Heart left ventricle (tissue), 16 donors: ENCODE measurements around the gene HDAC7. TPM values are rescaled to one million over a fixed set of nuclear protein-coding genes. Genes with fewer than 3 reads are reported as not detected.

ENCODE experiments used
- ATAC-seq, 4 donors: fragments of 200-7000 bp; cut with Tn5 transposase; one replicate each; pipeline ENCODE4 v1.9.1; 2020 to 2022; ENCODE audit warnings: moderate library complexity in 4 of 4, mild to moderate bottlenecking in 3 of 4, moderate number of reproducible peaks in 1 of 4
- DNase-seq, 5 donors: peaks; one replicate each; pipeline ENCODE4 v3.0.0-alpha.2; 2020
- H3K27ac ChIP-seq, 12 donors: fragments of 200-600 bp; sonication (generic) in 4 of 12; one replicate each; pipeline versions ENCODE4 v1.5.0 to v1.8.0; 2016 to 2022; ENCODE audit warnings: mild to moderate bottlenecking in 2 of 12
- H3K27me3 ChIP-seq, 9 donors: fragments of 200-600 bp; sonication (generic) in 2 of 9; one replicate each; pipeline versions ENCODE4 v1.5.1 to v1.8.0; 2016 to 2022; ENCODE audit warnings: mild to moderate bottlenecking in 3 of 9
- H3K36me3 ChIP-seq, 9 donors: fragments of 200-600 bp; sonication (generic) in 2 of 9; one replicate each; pipeline versions ENCODE4 v1.5.0 to v1.8.0; 2018 to 2022; ENCODE audit warnings: mild to moderate bottlenecking in 2 of 9
- H3K4me1 ChIP-seq, 12 donors: fragments of 200-600 bp; sonication (generic) in 4 of 12; one replicate each; pipeline versions ENCODE4 v1.5.0 to v1.8.0; 2016 to 2022; ENCODE audit warnings: mild to moderate bottlenecking in 3 of 12
- H3K4me3 ChIP-seq, 12 donors: fragments of 200-600 bp; sonication (generic) in 4 of 12; one replicate each; pipeline versions ENCODE4 v1.5.0 to v1.8.0; 2017 to 2022; ENCODE audit warnings: mild to moderate bottlenecking in 9 of 12, moderate library complexity in 4 of 12
- H3K9me3 ChIP-seq, 12 donors: fragments of 200-600 bp; sonication (generic) in 4 of 12; one replicate each; pipeline versions ENCODE4 v1.5.0 to v1.8.0; 2016 to 2022; ENCODE audit warnings: mild to moderate bottlenecking in 1 of 12
- POLR2A ChIP-seq, 2 donors: fragments of 450-650 bp; IDR thresholded peaks; one replicate each; pipeline ENCODE4 v1.6.1; 2017; ENCODE audit warnings: antibody characterized with exemption in 2 of 2, mild to moderate bottlenecking in 2 of 2, moderate library complexity in 2 of 2
- WGBS, 4 donors: extraction: QIAGEN DNeasy Blood & Tissue Kit in 2 of 4; methylation state at CpG; one replicate each; pipeline versions ENCODE4 v1.1.5 to v1.1.7; 2013 to 2018; 5-methylcytosine and 5-hydroxymethylcytosine counted together
- intact Hi-C, 10 donors: fragments of 100-400 bp; cut with DNase I; formaldehyde crosslinking; loops; one replicate each; pipeline versions ENCODE4 v1.11.1 to v1.14.2; 2022
- polyA plus RNA-seq, 2 donors: library from polyadenylated mRNA; stranded (reverse); fragments of 200-250 nt; gene quantifications; one replicate each; pipeline ENCODE4 v1.2.3, GENCODE V29; 2013
- total RNA-seq, 9 donors: library from RNA; depleted of rRNA in 2 of 9; stranded (reverse); fragments of >200 nt in 2 of 9; fragmentation: NEBNext Ultra II Directional in 3 of 9; extraction: Animal tissue kit (Norgen Biotek cat#: 25700) in 3 of 9; gene quantifications; one replicate each; pipeline versions ENCODE4 v1.1.0 to v1.2.4, GENCODE V29; 2016 to 2023
- TF ChIP-seq, protein P1 (sequence below), 12 donors: fragments of 200-600 bp; sonication (generic) in 4 of 12; IDR thresholded peaks; one replicate each; pipeline versions ENCODE4 v1.5.0 to v1.8.0; 2018 to 2022; ENCODE audit warnings: antibody characterized with exemption in 12 of 12, mild to moderate bottlenecking in 5 of 12
- donor health status: ischemic (EF 13 %, LVEDD 7.1; RV severe dilation, severe dysfunction).
- donor health status: healthy with polysubstance abuse.
- donor health status: DM: no; HTN: yes; CAD: no.
- donor health status: DM: no; HTN: no; CAD: no.
- donor health status: ischemic (EF 25% LVEDD 6.9; RV normal size, moderate dysfunction).
- donor health status: ischemic (EF 25% LVEDD 5.7; RV mildly dilated, moderate dysfunction).
- donor health status: healthy.
- donor health status: DM: yes; HTN: yes; CAD: no.
- donor health status: ischemic (EF 35%, LVEDD 5.7; RV mildly dilated, moderate dysfunction).
- donor health status: nonischemic (EF 11% LVEDD 7.7; RV severe dilation, severe dysfunction).
- donor health status: DM: yes; HTN: yes; CAD: no.
- donor health status: PGD.
- donor health status: ischemic (EF 29% LVEDD 5.4; RV normal size, mild dysfunction).
- donor health status: nonischemic (EF 23%, LVEDD 6.1; RV moderate dilation, normal function).

Gene HDAC7
- total and polyA plus RNA-seq, 11 donors = 27.4 to 63.0 (median 39.3) TPM

DNA sequence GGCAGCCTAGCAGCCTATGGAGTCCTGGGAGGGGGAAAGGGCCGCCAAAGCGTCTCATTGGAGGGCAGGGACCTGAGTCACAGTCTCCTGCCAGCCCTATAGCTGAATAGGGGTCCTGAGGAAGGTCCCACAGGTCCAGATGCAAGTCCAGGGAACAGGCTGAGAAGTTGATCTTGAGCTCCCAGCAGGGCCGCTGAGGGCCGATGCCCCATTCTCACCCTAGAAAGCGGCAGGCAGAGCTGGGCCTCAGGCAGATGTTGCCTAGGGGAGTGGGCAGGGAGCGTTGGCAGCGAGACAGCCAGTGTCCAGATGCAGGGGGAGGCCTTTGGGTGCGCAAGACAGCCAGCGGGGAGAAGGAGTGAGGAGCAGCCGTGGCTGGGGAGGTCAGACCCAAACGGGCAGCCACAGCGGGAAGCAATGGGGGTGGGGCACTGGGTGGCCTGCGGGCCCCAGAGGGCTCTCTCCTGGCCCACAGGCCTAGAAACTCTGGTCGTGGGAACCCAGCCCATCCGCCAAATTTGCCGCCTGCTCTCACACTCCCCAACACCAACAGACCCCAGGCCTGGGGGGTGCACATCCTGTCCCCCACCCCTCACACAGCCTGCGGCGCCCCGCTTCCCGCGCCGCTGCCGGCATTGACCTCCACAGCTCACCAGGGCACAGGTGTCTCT, 1.1 kb downstream of the HDAC7 start:
- intact Hi-C loops = loop anchor here in 1 of 10 donors (5.0 kb wide), 1 partner anchor 41 kb away; no protein-coding TSS in a partner anchor
- ATAC-seq = peak in 2 of 4 donors; percentile 2 to 12
- WGBS, 4 donors = 14 to 29% (median 18%) methylated on average over 15 to 23 of the region's 23 CpGs
- H3K4me1 ChIP-seq = peaks cover 26 to 87% (median 76%) of the 10 kb centered on the region in 12 donors
- TF ChIP-seq POLR2A (IDR thresholded peaks at IDR 0.05) = no peak
- TF ChIP-seq, protein P1, sequence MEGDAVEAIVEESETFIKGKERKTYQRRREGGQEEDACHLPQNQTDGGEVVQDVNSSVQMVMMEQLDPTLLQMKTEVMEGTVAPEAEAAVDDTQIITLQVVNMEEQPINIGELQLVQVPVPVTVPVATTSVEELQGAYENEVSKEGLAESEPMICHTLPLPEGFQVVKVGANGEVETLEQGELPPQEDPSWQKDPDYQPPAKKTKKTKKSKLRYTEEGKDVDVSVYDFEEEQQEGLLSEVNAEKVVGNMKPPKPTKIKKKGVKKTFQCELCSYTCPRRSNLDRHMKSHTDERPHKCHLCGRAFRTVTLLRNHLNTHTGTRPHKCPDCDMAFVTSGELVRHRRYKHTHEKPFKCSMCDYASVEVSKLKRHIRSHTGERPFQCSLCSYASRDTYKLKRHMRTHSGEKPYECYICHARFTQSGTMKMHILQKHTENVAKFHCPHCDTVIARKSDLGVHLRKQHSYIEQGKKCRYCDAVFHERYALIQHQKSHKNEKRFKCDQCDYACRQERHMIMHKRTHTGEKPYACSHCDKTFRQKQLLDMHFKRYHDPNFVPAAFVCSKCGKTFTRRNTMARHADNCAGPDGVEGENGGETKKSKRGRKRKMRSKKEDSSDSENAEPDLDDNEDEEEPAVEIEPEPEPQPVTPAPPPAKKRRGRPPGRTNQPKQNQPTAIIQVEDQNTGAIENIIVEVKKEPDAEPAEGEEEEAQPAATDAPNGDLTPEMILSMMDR (IDR thresholded peaks at IDR 0.05) = no peak
- peak in 4 of 5 donors; percentile 46 to 61 (median 51) for DNase-seq
- no peaks in the 10 kb centered on the region for H3K9me3 ChIP-seq
- H3K4me3 ChIP-seq = peak overlapping the region; percentile 65 to 98 (median 80)
- peaks cover 0 to 11% (median 0%) of the 10 kb centered on the region in 9 donors for H3K36me3 ChIP-seq
- peak overlapping the region; percentile 94 to 99 (median 98) for H3K27ac ChIP-seq
- H3K27me3 ChIP-seq = no peaks in the 10 kb centered on the region

DNA sequence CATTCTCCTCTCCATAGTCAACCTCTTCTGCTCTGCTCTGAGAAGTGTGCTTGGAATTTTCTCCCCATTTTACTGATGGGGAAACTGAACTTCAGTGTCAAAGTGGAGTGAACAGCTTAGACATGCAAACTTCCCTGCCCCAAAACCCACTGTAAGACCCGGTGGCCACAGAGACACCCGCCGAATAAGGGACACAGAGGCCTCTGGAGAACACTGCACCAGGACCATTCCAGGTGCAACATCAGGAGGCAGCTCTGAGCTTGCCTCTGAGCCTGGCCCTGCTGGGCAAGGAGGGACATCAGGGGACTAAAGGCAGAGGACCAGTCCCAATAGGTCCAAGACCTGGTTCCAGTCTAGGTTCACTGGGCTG, 1.7 kb downstream of the HDAC7 start:
- H3K36me3 ChIP-seq = peaks cover 0 to 11% (median 0%) of the 10 kb centered on the region in 9 donors
- no peak for ATAC-seq
- 33 to 66% (median 50%) methylated on average over 3 of the region's 3 CpGs for WGBS, 4 donors
- peak overlapping the region in 11 of 12 donors; percentile 65 to 98 (median 82) for H3K4me3 ChIP-seq
- no peaks in the 10 kb centered on the region for H3K9me3 ChIP-seq
- intact Hi-C loops = loop anchor here in 1 of 10 donors (5.0 kb wide), 1 partner anchor 41 kb away; no protein-coding TSS in a partner anchor
- peak in 1 of 5 donors; percentile 18 for DNase-seq
- peak overlapping the region; percentile 94 to 99 (median 98) for H3K27ac ChIP-seq
- peaks cover 29 to 86% (median 77%) of the 10 kb centered on the region in 12 donors for H3K4me1 ChIP-seq
- TF ChIP-seq, protein P1 (IDR thresholded peaks at IDR 0.05) = no peak
- no peak for TF ChIP-seq POLR2A (IDR thresholded peaks at IDR 0.05)
- no peaks in the 10 kb centered on the region for H3K27me3 ChIP-seq

DNA sequence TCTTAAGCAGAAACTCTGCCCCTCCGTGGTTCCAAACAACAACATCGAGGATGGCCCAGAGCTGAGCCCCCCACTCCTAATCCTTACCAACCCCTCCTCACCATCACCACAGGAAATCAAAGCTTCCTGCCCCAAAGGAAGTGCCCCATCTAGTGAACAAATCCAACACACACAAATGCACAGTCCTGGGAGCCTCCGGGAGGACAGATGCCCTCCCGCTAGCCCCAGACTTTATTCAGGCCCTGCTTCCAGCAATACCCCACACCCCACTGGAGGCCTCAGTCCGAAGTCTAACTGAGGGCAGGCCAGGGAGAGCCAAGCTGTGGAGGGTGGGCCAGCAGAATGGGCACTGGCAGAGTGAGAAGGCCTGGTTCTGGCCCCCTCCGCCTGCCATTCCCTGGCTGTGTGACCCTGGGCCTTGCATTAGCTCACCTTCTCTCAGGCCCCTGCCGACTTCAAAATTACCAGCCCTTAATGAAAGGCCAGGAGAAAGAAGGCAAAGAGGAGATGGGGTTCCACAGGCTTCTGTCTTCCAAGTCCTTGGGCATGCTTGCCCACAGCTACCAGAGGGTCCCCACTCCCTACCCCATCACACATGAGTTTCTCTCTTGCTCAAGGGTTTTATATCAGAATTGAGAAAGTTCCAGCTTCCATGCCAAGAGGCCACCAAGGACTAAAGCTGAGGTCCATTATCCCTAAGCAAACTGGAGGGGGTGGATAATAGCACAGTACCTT, 2.3 kb downstream of the HDAC7 start:
- Histone ChIP-seq H3K27me3 (no peaks in the 10 kb centered on the region), H3K27ac (peak overlapping the region; percentile 62 to 99 (median 98)), H3K9me3 (no peaks in the 10 kb centered on the region), H3K4me1 (peaks cover 25 to 87% (median 77%) of the 10 kb centered on the region in 12 donors), H3K4me3 (peak overlapping the region in 11 of 12 donors; percentile 17 to 98 (median 82)), H3K36me3 (peaks cover 0 to 11% (median 0%) of the 10 kb centered on the region in 9 donors)
- intact Hi-C loops = loop anchor here in 1 of 10 donors (5.0 kb wide), 1 partner anchor 40 kb away; no protein-coding TSS in a partner anchor
- ATAC-seq (no peak), DNase-seq (peak in 1 of 5 donors; percentile 28)
- 24 to 34% (median 29%) methylated on average over 7 of the region's 7 CpGs for WGBS, 4 donors
- no peak for TF ChIP-seq POLR2A (IDR thresholded peaks at IDR 0.05)
- TF ChIP-seq, protein P1 (IDR thresholded peaks at IDR 0.05) = peak in 8 of 12 donors; percentile 12 to 44 (median 23)
